Measurements from ENCODE around the gene EIPR1.

The EIPR1 gene

GRCh38 chr2:3324404-3325281 is 53.0 kb downstream of the EIPR1 start:
- no peak for DNase-seq (ENCODE audit: low spot score)

- DNase-seq (ENCODE audit: low spot score), result no peak
Measured at GRCh38 chr2:3324036-3324386, 53.6 kb downstream of the EIPR1 start.

GRCh38 chr2:3323360-3324035 is 54.1 kb downstream of the EIPR1 start:
- DNase-seq (ENCODE audit: low spot score), result no peak

- DNase-seq (ENCODE audit: low spot score), result no peak
Measured at GRCh38 chr2:3322311-3322970, 55.2 kb downstream of the EIPR1 start.

GRCh38 chr2:3321825-3322224 is 55.8 kb downstream of the EIPR1 start:
- DNase-seq (ENCODE audit: low spot score), result no peak

GRCh38 chr2:3320910-3321605 is 56.6 kb downstream of the EIPR1 start:
- no peak for DNase-seq (ENCODE audit: low spot score)

GRCh38 chr2:3319745-3320566 is 57.7 kb downstream of the EIPR1 start:
- no peak for DNase-seq (ENCODE audit: low spot score)

GRCh38 chr2:3319134-3319533 is 58.5 kb downstream of the EIPR1 start:
- no peak for DNase-seq (ENCODE audit: low spot score)

GRCh38 chr2:3317871-3318590 is 59.6 kb downstream of the EIPR1 start:
- DNase-seq (ENCODE audit: low spot score), result no peak

- no peak for DNase-seq (ENCODE audit: low spot score)
Measured at GRCh38 chr2:3317277-3317685, 60.3 kb downstream of the EIPR1 start.

GRCh38 chr2:3316456-3317276 is 61.0 kb downstream of the EIPR1 start:
- no peak for DNase-seq (ENCODE audit: low spot score)

GRCh38 chr2:3314626-3315025 is 63.0 kb downstream of the EIPR1 start:
- DNase-seq (ENCODE audit: low spot score), result no peak

GRCh38 chr2:3313781-3314375 is 63.7 kb downstream of the EIPR1 start:
- DNase-seq (ENCODE audit: low spot score), result no peak

GRCh38 chr2:3312576-3313345 is 64.9 kb downstream of the EIPR1 start:
- DNase-seq (ENCODE audit: low spot score), result no peak

- no peak for DNase-seq (ENCODE audit: low spot score)
Measured at GRCh38 chr2:3311601-3312000, 66.0 kb downstream of the EIPR1 start.

- DNase-seq (ENCODE audit: low spot score), result no peak
Measured at GRCh38 chr2:3309496-3310355, 67.9 kb downstream of the EIPR1 start.

- DNase-seq (ENCODE audit: low spot score), result no peak
Measured at GRCh38 chr2:3307901-3308300, 69.7 kb downstream of the EIPR1 start.

Measured in SK-N-DZ (cell line).